BJ (cell line): ENCODE measurements around the gene CNTN1. TPM values are rescaled to one million over a fixed set of nuclear protein-coding genes. Genes with fewer than 3 reads are reported as not detected.
"Not testable (repeated sequence)": the region's sequence is repeated elsewhere in the genome, so short reads cannot be mapped to it uniquely, and the experiment has no call there.

Source experiments
- CTCF ChIA-PET: fragments of 350-600 bp; formaldehyde crosslinking; extraction: SDS; loops from one replicate; lab custom pipeline; 2021; ENCODE audit warnings: antibody characterized with exemption, inconsistent platforms; lab: Yijun Ruan, JAX
- POLR2A ChIA-PET: fragments of 300-600 bp; sonication (Branson Sonifier 250); formaldehyde crosslinking; extraction: SDS; loops from one replicate; lab custom pipeline; 2021; ENCODE audit warnings: antibody characterized with exemption; lab: Charles Lee
- DNase-seq: peaks from one replicate; pipeline ENCODE4 v3.0.0-alpha.2; 2011; ENCODE audit warnings: low read depth
- H3K27me3 ChIP-seq: 2 replicates; pipeline ENCODE4 v1.6.0; 2011; ENCODE audit warnings: low read length; ENCODE audit not compliant: control insufficient read depth, insufficient read depth
- H3K36me3 ChIP-seq: 2 replicates; pipeline ENCODE4 v1.5.1; 2011; ENCODE audit warnings: low read length; ENCODE audit not compliant: control insufficient read depth, insufficient read depth
- H3K4me3 ChIP-seq: 2 replicates; pipeline ENCODE4 v1.5.1; 2011; ENCODE audit warnings: low read depth, mild to moderate bottlenecking, control low read depth, low read length
- polyA plus RNA-seq: library from polyadenylated mRNA; depleted of rRNA; stranded (reverse); fragments of >200 nt; gene quantifications from 2 replicates; pipeline ENCODE4 v1.2.3, GENCODE V29; 2011
- TF ChIP-seq, protein P1 (sequence below): IDR thresholded peaks from 2 replicates; pipeline ENCODE4 v1.5.1; 2011; ENCODE audit warnings: low read depth, mild to moderate bottlenecking, control low read depth, inconsistent platforms, low read length, moderate library complexity; ENCODE audit not compliant: insufficient read depth

Gene CNTN1
- polyA plus RNA-seq, 1 experiment, result 0.40 TPM

DNA sequence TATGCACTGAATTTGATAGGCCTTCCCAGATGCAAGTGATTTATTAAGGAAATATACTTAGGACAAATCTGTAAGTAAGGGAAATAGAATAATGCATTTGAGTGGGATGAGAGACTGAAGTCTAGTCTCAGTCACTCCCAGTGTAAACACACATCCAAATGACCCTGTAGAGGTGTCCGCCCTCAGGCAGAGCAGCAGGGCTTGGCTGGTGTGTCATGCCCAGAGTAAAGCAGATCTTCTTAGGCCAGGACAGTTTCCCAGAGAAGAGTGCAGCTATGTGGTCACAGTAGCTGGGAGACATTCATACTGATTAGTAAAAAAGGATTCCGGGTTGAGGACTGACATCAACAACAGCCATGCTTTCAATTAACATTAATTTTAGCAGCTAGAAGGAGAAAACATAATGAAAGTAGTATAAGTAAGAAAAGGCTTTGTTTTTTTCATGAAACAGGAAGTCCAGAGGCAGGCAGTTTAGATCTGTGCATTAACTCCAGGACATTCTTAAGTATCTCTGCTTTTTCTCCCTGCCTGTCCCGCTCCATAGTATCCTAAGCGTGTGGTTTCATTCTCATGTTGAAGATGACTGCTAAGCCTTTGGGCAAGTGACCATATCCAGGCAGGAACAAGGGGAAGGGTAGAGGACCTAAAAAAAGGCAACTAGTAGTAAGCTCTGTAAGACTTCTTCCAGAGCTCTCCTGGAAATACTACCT is 35.7 kb downstream of the CNTN1 start:
- Histone ChIP-seq H3K27me3 (no peaks in the 10 kb centered on the region), H3K4me3 (no peak overlapping the region), H3K36me3 (no peaks in the 10 kb centered on the region)
- ChIA-PET CTCF (no interaction called here), POLR2A (no interaction called here)
- DNase-seq, result no peak
- TF ChIP-seq, protein P1, sequence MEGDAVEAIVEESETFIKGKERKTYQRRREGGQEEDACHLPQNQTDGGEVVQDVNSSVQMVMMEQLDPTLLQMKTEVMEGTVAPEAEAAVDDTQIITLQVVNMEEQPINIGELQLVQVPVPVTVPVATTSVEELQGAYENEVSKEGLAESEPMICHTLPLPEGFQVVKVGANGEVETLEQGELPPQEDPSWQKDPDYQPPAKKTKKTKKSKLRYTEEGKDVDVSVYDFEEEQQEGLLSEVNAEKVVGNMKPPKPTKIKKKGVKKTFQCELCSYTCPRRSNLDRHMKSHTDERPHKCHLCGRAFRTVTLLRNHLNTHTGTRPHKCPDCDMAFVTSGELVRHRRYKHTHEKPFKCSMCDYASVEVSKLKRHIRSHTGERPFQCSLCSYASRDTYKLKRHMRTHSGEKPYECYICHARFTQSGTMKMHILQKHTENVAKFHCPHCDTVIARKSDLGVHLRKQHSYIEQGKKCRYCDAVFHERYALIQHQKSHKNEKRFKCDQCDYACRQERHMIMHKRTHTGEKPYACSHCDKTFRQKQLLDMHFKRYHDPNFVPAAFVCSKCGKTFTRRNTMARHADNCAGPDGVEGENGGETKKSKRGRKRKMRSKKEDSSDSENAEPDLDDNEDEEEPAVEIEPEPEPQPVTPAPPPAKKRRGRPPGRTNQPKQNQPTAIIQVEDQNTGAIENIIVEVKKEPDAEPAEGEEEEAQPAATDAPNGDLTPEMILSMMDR, result no peak

- CTCF ChIA-PET, result no interaction called here
These were observed 38.0 kb downstream of the CNTN1 start for GRCh38 chr12:40730281-40730680.

DNA sequence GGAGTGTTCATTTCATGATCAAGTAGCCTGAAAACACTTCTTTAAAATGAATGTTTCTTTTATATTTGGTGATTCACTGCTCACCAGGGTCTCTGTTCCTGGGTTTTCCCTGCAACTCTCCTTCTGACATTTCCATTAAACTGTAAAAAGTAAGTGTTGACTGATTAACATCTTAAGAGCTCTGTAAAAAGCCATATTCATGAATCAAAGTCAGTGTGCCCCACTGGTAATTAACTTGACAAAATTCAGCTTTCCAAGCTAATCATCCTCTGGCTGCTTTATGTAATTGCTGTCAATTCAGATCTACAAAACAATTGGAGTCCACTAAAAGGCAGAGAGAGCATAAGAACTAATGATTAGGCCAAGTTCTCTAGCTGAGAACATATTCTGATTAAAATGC is 41.6 kb downstream of the CNTN1 start:
- ChIA-PET CTCF (no interaction called here), POLR2A (no interaction called here)
- no peaks in the 10 kb centered on the region for H3K27me3 ChIP-seq
- no peak for DNase-seq
- H3K36me3 ChIP-seq, result no peaks in the 10 kb centered on the region
- H3K4me3 ChIP-seq, result no peak overlapping the region
- TF ChIP-seq, protein P1, result no peak

More at GRCh38 chr12:40730281-40730680, 38.0 kb downstream of the CNTN1 start:
- TF ChIP-seq, protein P1, result no peak
- POLR2A ChIA-PET, result no interaction called here
- DNase-seq, result no peak
- no peaks in the 10 kb centered on the region for H3K36me3 ChIP-seq
- H3K4me3 ChIP-seq, result no peak overlapping the region
- no peaks in the 10 kb centered on the region for H3K27me3 ChIP-seq

DNA sequence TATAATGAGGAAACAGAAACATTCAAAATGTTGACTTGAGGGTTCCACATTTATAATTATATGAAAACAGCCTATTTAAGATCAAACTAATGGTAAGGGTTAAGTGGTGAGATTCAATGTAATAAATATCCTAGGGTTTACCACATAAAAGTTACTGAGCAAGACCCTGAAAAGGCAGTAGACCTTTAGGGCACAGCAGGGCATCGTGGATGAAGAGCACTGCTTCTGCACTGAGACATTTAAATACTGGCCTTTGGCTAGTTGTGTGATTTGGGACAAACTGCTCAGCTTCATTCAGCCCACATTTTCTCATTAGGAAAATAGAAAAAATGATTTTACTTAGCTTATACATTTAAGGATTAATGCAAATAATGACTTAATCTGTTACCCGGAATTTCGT is 42.0 kb downstream of the CNTN1 start:
- CTCF ChIA-PET, result no interaction called here

DNA sequence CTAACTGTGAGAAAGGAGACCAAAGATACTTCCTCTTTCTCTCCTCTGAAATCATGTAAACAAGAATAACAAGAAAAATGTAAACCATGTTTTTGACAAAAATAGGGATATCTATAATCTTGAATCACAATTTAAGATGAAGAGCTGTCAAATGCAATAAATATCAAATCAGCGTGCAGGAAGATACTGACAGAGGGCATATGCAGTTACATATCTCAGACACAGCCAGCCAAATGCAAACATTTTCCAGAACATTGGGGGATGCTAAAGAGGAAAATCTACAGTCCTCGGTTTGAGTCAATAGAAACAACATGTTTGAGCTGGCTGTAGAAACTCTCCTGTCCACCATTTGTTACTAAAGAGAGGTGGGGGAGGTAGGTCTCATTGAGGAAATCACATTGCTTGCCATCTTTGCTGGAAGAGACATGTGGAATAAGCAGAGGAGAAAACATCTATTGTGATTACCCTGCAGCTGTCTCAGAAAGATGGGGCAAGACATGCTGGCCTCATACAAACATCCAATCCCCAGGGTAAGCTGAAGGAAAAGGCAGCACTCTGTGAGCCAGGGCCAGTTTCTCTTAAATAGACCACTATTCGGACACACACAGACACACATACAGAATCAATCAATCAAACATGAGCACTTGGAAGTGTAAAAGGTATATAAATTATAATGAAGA is 43.5 kb downstream of the CNTN1 start:
- ChIA-PET CTCF (interaction anchor here (1.0 kb wide), 1 partner anchor 18 kb away, joined by 4 read pairs; no protein-coding TSS in a partner anchor), POLR2A (no interaction called here)
- TF ChIP-seq, protein P1, result no peak

More for the DNA sequence above, 42.0 kb downstream of the CNTN1 start:
- TF ChIP-seq, protein P1, result no peak
- Histone ChIP-seq H3K36me3 (no peaks in the 10 kb centered on the region), H3K27me3 (no peaks in the 10 kb centered on the region), H3K4me3 (no peak overlapping the region)
- no peak for DNase-seq
- POLR2A ChIA-PET, result no interaction called here

DNA sequence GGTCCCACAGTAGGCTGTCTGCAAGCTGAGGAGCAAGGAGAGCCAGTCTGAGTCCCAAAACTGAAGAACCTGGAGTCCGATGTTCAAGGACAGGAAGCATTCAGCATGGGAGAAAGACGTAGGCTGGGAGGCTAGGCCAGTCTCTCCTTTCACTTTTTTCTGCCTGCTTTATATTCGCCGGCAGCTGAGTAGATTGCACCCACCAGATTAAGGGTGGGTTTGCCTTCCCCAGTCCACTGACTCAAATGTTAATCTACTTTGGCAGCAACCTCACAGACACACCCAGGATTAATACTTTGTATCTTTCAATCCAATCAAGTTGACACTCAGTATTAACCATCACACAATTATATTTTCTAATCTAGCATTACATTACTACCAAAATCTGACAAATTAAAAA is 45.2 kb downstream of the CNTN1 start:
- H3K4me3 ChIP-seq, H3K27me3 ChIP-seq, H3K36me3 ChIP-seq, CTCF ChIA-PET, POLR2A ChIA-PET, DNase-seq: not testable (repeated sequence)

More for the DNA sequence above, 43.5 kb downstream of the CNTN1 start:
- no peak for DNase-seq
- Histone ChIP-seq H3K4me3 (no peak overlapping the region), H3K36me3 (no peaks in the 10 kb centered on the region), H3K27me3 (no peaks in the 10 kb centered on the region)
